PC-3 (cell line): ENCODE results near the gene ARHGAP31. TPM values are rescaled to one million over a fixed set of nuclear protein-coding genes. Genes with fewer than 3 reads are reported as not detected.

Source experiments
- ATAC-seq: fragments of 200-7000 bp; cut with Tn5 transposase; 2 replicates; pipeline ENCODE4 v1.9.1; 2020; ENCODE audit warnings: mild to moderate bottlenecking, moderate library complexity
- BruUV-seq: library from RNA; stranded (reverse); fragments of 400-500 nt; replicated peaks from 2 replicates; lab custom pipeline; 2021; lab: Mats Ljungman, UMichigan
- CTCF ChIA-PET: fragments of 300-600 bp; sonication (Branson Sonifier 250); formaldehyde crosslinking; loops from one replicate; lab custom pipeline; 2022; ENCODE audit warnings: antibody characterized with exemption; lab: Charles Lee
- POLR2A ChIA-PET: fragments of 300-600 bp; sonication (Branson Sonifier 250); formaldehyde crosslinking; loops from one replicate; lab custom pipeline; 2022; ENCODE audit warnings: antibody characterized with exemption; ENCODE audit not compliant: unreplicated experiment; lab: Charles Lee
- DNase-seq: peaks from one replicate; pipeline ENCODE4 v3.0.0-alpha.2; 2015
- H2AFZ ChIP-seq: fragments of 300-600 bp; sonication (generic); 2 replicates; pipeline ENCODE4 v1.6.0; 2016; ENCODE audit warnings: antibody characterized with exemption, low read length
- H3F3A ChIP-seq: fragments of 300-600 bp; sonication (generic); one replicate; pipeline ENCODE4 v1.6.0; 2017; ENCODE audit warnings: antibody characterized with exemption, low read length, control low read depth, mild to moderate bottlenecking; ENCODE audit not compliant: unreplicated experiment
- H3K27ac ChIP-seq: fragments of 300-600 bp; sonication (generic); 2 replicates; pipeline ENCODE4 v1.5.1; 2016; ENCODE audit warnings: mild to moderate bottlenecking, low read length
- H3K27me3 ChIP-seq: fragments of 300-600 bp; sonication (generic); 2 replicates; pipeline ENCODE4 v1.6.1; 2016; ENCODE audit warnings: low read length, mixed read lengths
- H3K36me3 ChIP-seq: fragments of 300-600 bp; sonication (generic); 2 replicates; pipeline ENCODE4 v1.6.1; 2016; ENCODE audit warnings: low read depth, mixed run types, low read length, mixed read lengths
- H3K4me1 ChIP-seq: fragments of 300-600 bp; sonication (generic); 2 replicates; pipeline ENCODE4 v1.5.1; 2016; ENCODE audit warnings: low read length; ENCODE audit not compliant: insufficient read depth
- H3K4me2 ChIP-seq: fragments of 300-600 bp; sonication (generic); 2 replicates; pipeline ENCODE4 v1.6.0; 2016; ENCODE audit warnings: low read length
- H3K4me3 ChIP-seq: fragments of 300-600 bp; sonication (generic); 2 replicates; pipeline ENCODE4 v1.5.1; 2016; ENCODE audit warnings: mild to moderate bottlenecking, low read length, mixed read lengths
- H3K79me2 ChIP-seq: fragments of 300-600 bp; sonication (generic); 2 replicates; pipeline ENCODE4 v1.6.1; 2017; ENCODE audit warnings: low read length, mixed read lengths
- H3K9ac ChIP-seq: fragments of 300-600 bp; sonication (generic); 2 replicates; pipeline ENCODE4 v1.6.0; 2016; ENCODE audit warnings: mild to moderate bottlenecking, low read length
- H3K9me2 ChIP-seq: fragments of 300-600 bp; sonication (generic); replicated peaks from 2 replicates; pipeline ENCODE4 v1.6.1; 2016; ENCODE audit warnings: mixed run types, low read length, mixed read lengths
- H3K9me3 ChIP-seq: fragments of 300-600 bp; sonication (generic); 2 replicates; pipeline ENCODE4 v1.6.1; 2016; ENCODE audit warnings: low read length, mixed read lengths
- H4K20me1 ChIP-seq: fragments of 300-600 bp; sonication (generic); 2 replicates; pipeline ENCODE4 v1.6.1; 2016; ENCODE audit warnings: low read length, mixed read lengths
- EZH2 ChIP-seq: fragments of 300-600 bp; sonication (generic); IDR thresholded peaks from one replicate; pipeline ENCODE4 v1.6.1; 2017; ENCODE audit warnings: antibody characterized with exemption, mild to moderate bottlenecking, low read length; ENCODE audit not compliant: unreplicated experiment
- EZH2phosphoT487 ChIP-seq: fragments of 300-600 bp; sonication (generic); IDR thresholded peaks from 2 replicates; pipeline ENCODE4 v1.6.1; 2018; ENCODE audit warnings: mild to moderate bottlenecking, antibody characterized with exemption, low read length, borderline replicate concordance
- intact Hi-C: fragments of 100-400 bp; cut with micrococcal nuclease; formaldehyde crosslinking; loops from 2 replicates; pipeline ENCODE4 v1.9.0; 2023
- total RNA-seq: library from RNA; depleted of rRNA; stranded (reverse); fragments of >200 nt; gene quantifications from 2 replicates; pipeline ENCODE4 v1.2.3, GENCODE V29; 2014
- TF ChIP-seq, protein P1 (sequence below): fragments of 300-600 bp; sonication (generic); conservative IDR thresholded peaks from 2 replicates; pipeline ENCODE4 v1.5.1; 2017; ENCODE audit warnings: antibody characterized with exemption, low read depth, mild to moderate bottlenecking, low read length

ARHGAP31 gene
- total RNA-seq, 1 experiment from 2014 or later, result 7.8 TPM

DNA sequence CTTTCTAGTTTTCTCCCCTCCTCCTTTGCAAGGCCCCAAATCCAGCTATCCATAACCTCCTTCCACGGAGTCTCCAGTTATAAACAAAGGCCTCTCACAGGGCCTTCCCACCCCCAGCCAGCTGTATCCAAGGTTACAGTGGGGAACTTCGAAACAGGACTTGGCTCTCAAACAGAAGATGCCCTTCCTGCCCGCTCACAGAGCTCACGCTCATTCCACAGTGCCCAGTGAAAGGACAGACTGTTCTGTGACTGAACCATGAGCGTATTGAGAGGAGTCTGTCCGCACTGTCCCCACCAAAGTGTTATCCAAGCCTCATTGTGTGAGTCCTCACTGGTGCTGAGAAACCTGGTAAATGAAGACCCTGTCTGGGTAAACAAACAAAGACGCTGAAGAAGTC, 35.4 kb downstream of the ARHGAP31 start:
- Histone ChIP-seq H4K20me1 (no peaks in the 10 kb centered on the region), H3K9me3 (no peaks in the 10 kb centered on the region), H2AFZ (no peak overlapping the region), H3K4me2 (no peak overlapping the region), H3F3A (no peaks in the 10 kb centered on the region), H3K36me3 (no peaks in the 10 kb centered on the region), H3K4me3 (no peak overlapping the region), H3K9me2 (no peaks in the 10 kb centered on the region), H3K4me1 (no peaks in the 10 kb centered on the region), H3K27me3 (no peaks in the 10 kb centered on the region), H3K27ac (no peak overlapping the region), H3K79me2 (no peaks in the 10 kb centered on the region), H3K9ac (no peak overlapping the region)
- ATAC-seq (no peak), DNase-seq (no peak)
- intact Hi-C loops, result no loop called here
- TF ChIP-seq EZH2, result no peak
- TF ChIP-seq EZH2phosphoT487, result no peak
- TF ChIP-seq, protein P1, sequence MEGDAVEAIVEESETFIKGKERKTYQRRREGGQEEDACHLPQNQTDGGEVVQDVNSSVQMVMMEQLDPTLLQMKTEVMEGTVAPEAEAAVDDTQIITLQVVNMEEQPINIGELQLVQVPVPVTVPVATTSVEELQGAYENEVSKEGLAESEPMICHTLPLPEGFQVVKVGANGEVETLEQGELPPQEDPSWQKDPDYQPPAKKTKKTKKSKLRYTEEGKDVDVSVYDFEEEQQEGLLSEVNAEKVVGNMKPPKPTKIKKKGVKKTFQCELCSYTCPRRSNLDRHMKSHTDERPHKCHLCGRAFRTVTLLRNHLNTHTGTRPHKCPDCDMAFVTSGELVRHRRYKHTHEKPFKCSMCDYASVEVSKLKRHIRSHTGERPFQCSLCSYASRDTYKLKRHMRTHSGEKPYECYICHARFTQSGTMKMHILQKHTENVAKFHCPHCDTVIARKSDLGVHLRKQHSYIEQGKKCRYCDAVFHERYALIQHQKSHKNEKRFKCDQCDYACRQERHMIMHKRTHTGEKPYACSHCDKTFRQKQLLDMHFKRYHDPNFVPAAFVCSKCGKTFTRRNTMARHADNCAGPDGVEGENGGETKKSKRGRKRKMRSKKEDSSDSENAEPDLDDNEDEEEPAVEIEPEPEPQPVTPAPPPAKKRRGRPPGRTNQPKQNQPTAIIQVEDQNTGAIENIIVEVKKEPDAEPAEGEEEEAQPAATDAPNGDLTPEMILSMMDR, result no peak
- ChIA-PET POLR2A (no interaction called here), CTCF (no interaction called here)
- BruUV-seq, result no TSS peak

DNA sequence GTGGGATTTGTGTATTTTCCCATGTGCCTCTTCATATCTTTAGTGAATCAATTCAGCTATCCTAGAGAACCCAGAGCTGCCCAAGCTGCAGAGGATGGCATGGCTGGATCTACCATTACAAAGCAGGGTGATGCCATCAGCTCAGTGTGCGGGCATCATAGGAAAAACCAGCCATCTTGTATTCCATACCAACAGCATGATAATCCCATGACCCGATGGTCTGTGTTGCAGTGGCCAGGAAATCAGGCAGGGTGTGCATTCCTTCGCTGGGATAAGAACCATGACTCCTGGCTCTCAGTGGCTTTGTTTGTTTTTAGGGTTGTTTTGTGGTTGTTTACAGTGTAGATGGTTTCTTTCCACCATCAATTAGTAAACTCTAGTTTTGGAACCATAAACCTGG, 36.0 kb downstream of the ARHGAP31 start:
- no peak overlapping the region for H2AFZ ChIP-seq
- no peaks in the 10 kb centered on the region for H3K27me3 ChIP-seq
- H3K9me2 ChIP-seq, result no peaks in the 10 kb centered on the region
- ChIA-PET CTCF (no interaction called here), POLR2A (no interaction called here)
- intact Hi-C loops, result no loop called here
- H3K79me2 ChIP-seq, result no peaks in the 10 kb centered on the region
- no peak for TF ChIP-seq EZH2
- TF ChIP-seq, protein P1, result no peak
- TF ChIP-seq EZH2phosphoT487, result no peak
- ATAC-seq (no peak), DNase-seq (no peak)
- no peaks in the 10 kb centered on the region for H3K36me3 ChIP-seq
- H3K27ac ChIP-seq, result no peak overlapping the region
- H3K4me1 ChIP-seq, result no peaks in the 10 kb centered on the region
- H3K4me2 ChIP-seq, result no peak overlapping the region
- no peak overlapping the region for H3K9ac ChIP-seq
- H4K20me1 ChIP-seq, result no peaks in the 10 kb centered on the region
- BruUV-seq, result no TSS peak
- H3F3A ChIP-seq, result no peaks in the 10 kb centered on the region
- H3K9me3 ChIP-seq, result no peaks in the 10 kb centered on the region
- no peak overlapping the region for H3K4me3 ChIP-seq

DNA sequence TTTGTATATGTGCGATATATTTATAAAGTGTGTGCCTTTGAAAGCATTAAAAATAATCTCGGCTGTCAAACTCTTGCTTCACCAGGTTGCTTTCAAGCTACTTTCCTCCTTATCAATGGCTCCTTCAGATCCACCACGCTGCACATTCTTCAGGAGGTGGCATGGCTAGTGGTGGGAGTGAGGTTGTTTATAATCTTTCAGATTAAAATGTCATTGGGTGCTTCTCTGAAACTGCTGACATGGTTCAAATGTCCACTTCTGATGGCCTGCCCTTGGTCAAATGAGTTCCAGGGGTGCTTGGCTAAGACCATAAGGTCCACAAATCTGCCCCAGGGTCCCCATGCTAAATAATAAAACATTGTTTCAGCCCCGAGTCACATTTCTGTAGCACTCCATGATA, 36.7 kb downstream of the ARHGAP31 start:
- H3K4me1 ChIP-seq, result no peaks in the 10 kb centered on the region
- CTCF ChIA-PET, result no interaction called here
- intact Hi-C loops, result no loop called here
- no TSS peak for BruUV-seq
- TF ChIP-seq EZH2, result no peak
- TF ChIP-seq, protein P1, result no peak
- TF ChIP-seq EZH2phosphoT487, result no peak
- no peaks in the 10 kb centered on the region for H3K27me3 ChIP-seq
- DNase-seq (no peak), ATAC-seq (no peak)
- H3F3A ChIP-seq, result no peaks in the 10 kb centered on the region
- H3K9me2 ChIP-seq, result no peaks in the 10 kb centered on the region
- no peak overlapping the region for H3K4me2 ChIP-seq
- no peaks in the 10 kb centered on the region for H4K20me1 ChIP-seq
- POLR2A ChIA-PET, result no interaction called here
- no peaks in the 10 kb centered on the region for H3K36me3 ChIP-seq
- H3K9ac ChIP-seq, result no peak overlapping the region
- no peak overlapping the region for H2AFZ ChIP-seq
- no peaks in the 10 kb centered on the region for H3K79me2 ChIP-seq
- no peaks in the 10 kb centered on the region for H3K9me3 ChIP-seq
- no peak overlapping the region for H3K4me3 ChIP-seq
- H3K27ac ChIP-seq, result no peak overlapping the region
